COLO829 (cell line): ENCODE measurements around the gene FHIT.
A peak's percentile ranks its signal among the peaks of the same experiment; 100 is the strongest.

Experiments used
- DNase-seq: peaks from one replicate; pipeline ENCODE4 v3.0.0; 2012; ENCODE audit warnings: low spot score

The FHIT gene

GRCh38 chr3:59766200-59766872 is 1484.9 kb downstream of the FHIT start:
- no peak for DNase-seq

GRCh38 chr3:59764171-59764570 is 1487.1 kb downstream of the FHIT start:
- no peak for DNase-seq

GRCh38 chr3:59762941-59763340 is 1488.3 kb downstream of the FHIT start:
- DNase-seq = no peak

- peak; percentile 39 for DNase-seq
Measured at GRCh38 chr3:59759298-59760031, 1491.8 kb downstream of the FHIT start.

GRCh38 chr3:59758672-59759071 is 1492.6 kb downstream of the FHIT start:
- no peak for DNase-seq

- DNase-seq = no peak
Measured at GRCh38 chr3:59756934-59757333, 1494.3 kb downstream of the FHIT start.

- no peak for DNase-seq
Measured at GRCh38 chr3:59754456-59755129, 1496.7 kb downstream of the FHIT start.

GRCh38 chr3:59753808-59754450 is 1497.3 kb downstream of the FHIT start:
- DNase-seq = no peak

- DNase-seq = no peak
Measured at GRCh38 chr3:59752925-59753324, 1498.3 kb downstream of the FHIT start.

- DNase-seq = peak; percentile 28
Measured at GRCh38 chr3:59751606-59752005, 1499.6 kb downstream of the FHIT start.

- DNase-seq = peak; percentile 50
Measured at GRCh38 chr3:59750391-59750790, 1500.9 kb downstream of the FHIT start.

GRCh38 chr3:59749291-59749690 is 1502.0 kb downstream of the FHIT start:
- no peak for DNase-seq

- no peak for DNase-seq
Measured at GRCh38 chr3:59746585-59746984, 1504.7 kb downstream of the FHIT start.

- DNase-seq = no peak
Measured at GRCh38 chr3:59737241-59737640, 1514.0 kb downstream of the FHIT start.

- DNase-seq = no peak
Measured at GRCh38 chr3:59734061-59734460, 1517.2 kb downstream of the FHIT start.

GRCh38 chr3:59733041-59733809 is 1518.0 kb downstream of the FHIT start:
- DNase-seq = no peak

- no peak for DNase-seq
Measured at GRCh38 chr3:59731943-59732342, 1519.3 kb downstream of the FHIT start.

- DNase-seq = no peak
Measured at GRCh38 chr3:59730591-59730990, 1520.7 kb downstream of the FHIT start.

- DNase-seq = no peak
Measured at GRCh38 chr3:59728587-59728908, 1522.7 kb downstream of the FHIT start.

- DNase-seq = no peak
Measured at GRCh38 chr3:59727902-59728586, 1523.2 kb downstream of the FHIT start.

- DNase-seq = no peak
Measured at GRCh38 chr3:59726279-59726678, 1525.0 kb downstream of the FHIT start.
